Measurements from ENCODE around the gene FAT1.

Gene FAT1

GRCh38 chr4:186650401-186651180, 73.1 kb downstream of the FAT1 start:
- DNase-seq = no peak

GRCh38 chr4:186647821-186648220, 75.8 kb downstream of the FAT1 start:
- DNase-seq = no peak

GRCh38 chr4:186644737-186645261, 78.9 kb downstream of the FAT1 start:
- no peak for DNase-seq

GRCh38 chr4:186644311-186644638, 79.4 kb downstream of the FAT1 start:
- DNase-seq = no peak

GRCh38 chr4:186643501-186644310, 80.0 kb downstream of the FAT1 start:
- DNase-seq = no peak

GRCh38 chr4:186642998-186643397, 80.7 kb downstream of the FAT1 start:
- no peak for DNase-seq

GRCh38 chr4:186642530-186642929, 81.1 kb downstream of the FAT1 start:
- no peak for DNase-seq

- DNase-seq = no peak
These were observed 89.0 kb downstream of the FAT1 start for GRCh38 chr4:186634591-186635128.

GRCh38 chr4:186633844-186634243, 89.8 kb downstream of the FAT1 start:
- no peak for DNase-seq

GRCh38 chr4:186630128-186630527, 93.5 kb downstream of the FAT1 start:
- DNase-seq = no peak

GRCh38 chr4:186628058-186628711, 95.5 kb downstream of the FAT1 start:
- DNase-seq = no peak

GRCh38 chr4:186627226-186627865, 96.3 kb downstream of the FAT1 start:
- no peak for DNase-seq

GRCh38 chr4:186624951-186625350, 98.7 kb downstream of the FAT1 start:
- no peak for DNase-seq

GRCh38 chr4:186623546-186623945, 100.1 kb downstream of the FAT1 start:
- DNase-seq = no peak

- DNase-seq = no peak
These were observed 100.7 kb downstream of the FAT1 start for GRCh38 chr4:186622788-186623464.

- no peak for DNase-seq
These were observed 101.6 kb downstream of the FAT1 start for GRCh38 chr4:186621959-186622553.

GRCh38 chr4:186619088-186619487, 104.6 kb downstream of the FAT1 start:
- DNase-seq = no peak

- no peak for DNase-seq
These were observed 105.7 kb downstream of the FAT1 start for GRCh38 chr4:186617921-186618320.

- no peak for DNase-seq
These were observed 116.2 kb downstream of the FAT1 start for GRCh38 chr4:186607490-186607889.

- no peak for DNase-seq
These were observed 117.1 kb downstream of the FAT1 start for GRCh38 chr4:186606591-186606992.

GRCh38 chr4:186605261-186605865, 118.3 kb downstream of the FAT1 start:
- no peak for DNase-seq
